Measurements from ENCODE around the gene CELSR1. TPM values are rescaled to one million over a fixed set of nuclear protein-coding genes. Genes with fewer than 3 reads are reported as not detected.

The CELSR1 gene
- total RNA-seq, 1 experiment from 2014 or later = 19.6 TPM

- BruUV-seq (replicated peaks) = no TSS peak
Measured at GRCh38 chr22:46473021-46473779, 64.2 kb downstream of the CELSR1 start.

More at GRCh38 chr22:46473021-46473779, 64.2 kb downstream of the CELSR1 start:
- no peak overlapping the region for H3K4me3 ChIP-seq (replicated peaks in 1 of 2; ENCODE audit: low read depth in 1 of 2, low read length in 2 of 2)
- H3K27me3 ChIP-seq (ENCODE audit: insufficient read depth, low read length) = no peaks in the 10 kb centered on the region
- CTCF ChIA-PET = no interaction called here
- H3K9me3 ChIP-seq (ENCODE audit: control insufficient read depth in 1 of 2, insufficient read depth in 1 of 2, low read depth in 1 of 2, low read length in 2 of 2) = no peaks in the 10 kb centered on the region
- H3K79me2 ChIP-seq (ENCODE audit: insufficient read depth, low read length) = no peaks in the 10 kb centered on the region
- no peak overlapping the region for H3K9ac ChIP-seq (ENCODE audit: low read length)
- peaks cover 16 to 21% of the 10 kb centered on the region in 2 experiments for H3K4me1 ChIP-seq (ENCODE audit: control insufficient read depth in 1 of 2, insufficient read depth in 2 of 2, low read length in 2 of 2)
- RAD21 ChIA-PET (ENCODE audit: low non-redundant PET in 1 of 2, low total read pairs in 2 of 2, uncharacterized antibody in 2 of 2, unreplicated experiment in 2 of 2) = no interaction called here
- no peak overlapping the region for H3K27ac ChIP-seq (ENCODE audit: low read depth, low read length)
- ATAC-seq (no peak), DNase-seq (ENCODE audit: low read depth, low spot score) (no peak)
- POLR2A ChIA-PET = no interaction called here
- TF ChIP-seq YY1 (IDR thresholded peaks at IDR 0.05; ENCODE audit: extremely low read depth, insufficient replicate concordance, low read depth, low read length) (no peak), JUND (IDR thresholded peaks at IDR 0.05) (no peak), POLR2A (IDR thresholded peaks at IDR 0.05; ENCODE audit: borderline replicate concordance, extremely low read depth, insufficient read depth, insufficient read length) (no peak), CBX3 (IDR thresholded peaks at IDR 0.05; ENCODE audit: low read depth) (no peak), FOSL1 (IDR thresholded peaks at IDR 0.05; ENCODE audit: low read depth) (no peak), ZNF274 (IDR thresholded peaks at IDR 0.05; ENCODE audit: low read depth, low read length) (no peak), EZH2phosphoT487 (IDR thresholded peaks at IDR 0.05; ENCODE audit: borderline replicate concordance) (no peak), ZFX (IDR thresholded peaks at IDR 0.05) (no peak), EZH2 (IDR thresholded peaks at IDR 0.05) (no peak), TCF7L2 (IDR thresholded peaks at IDR 0.05; ENCODE audit: borderline replicate concordance, extremely low read depth, insufficient read depth, insufficient read length) (no peak), SRF (IDR thresholded peaks at IDR 0.05; ENCODE audit: low read depth) (no peak), EGR1 (IDR thresholded peaks at IDR 0.05; ENCODE audit: low read depth) (no peak), CTCF (IDR thresholded peaks at IDR 0.05 in 2 of 3, conservative IDR thresholded peaks at IDR 0.05 in 1 of 3; ENCODE audit: borderline replicate concordance in 1 of 3, insufficient read depth in 1 of 3, low read depth in 2 of 3, low read length in 2 of 3) (no peak), CEBPB (IDR thresholded peaks at IDR 0.05; ENCODE audit: low read depth) (no peak), ATF3 (IDR thresholded peaks at IDR 0.05) (no peak), MAX (IDR thresholded peaks at IDR 0.05) (no peak)
- no peak overlapping the region for H3K4me2 ChIP-seq (ENCODE audit: low read length)
- H4K20me1 ChIP-seq (ENCODE audit: insufficient read depth) = no peaks in the 10 kb centered on the region
- intact Hi-C loops (cut with micrococcal nuclease) = no loop called here
- no peaks in the 10 kb centered on the region for H3K9me2 ChIP-seq (ENCODE audit: insufficient read depth)
- no peak overlapping the region for H2AFZ ChIP-seq (ENCODE audit: low read depth, low read length, poor library complexity, severe bottlenecking)
- H3K36me3 ChIP-seq (ENCODE audit: control insufficient read depth in 1 of 2, insufficient read depth in 2 of 2, low read length in 2 of 2) = no peaks in the 10 kb centered on the region
